HepG2 (cell line): ENCODE results near the gene NF2. TPM values are rescaled to one million over a fixed set of nuclear protein-coding genes. Genes with fewer than 3 reads are reported as not detected.

Source experiments
- KDM5B ChIP-seq: sonication (generic); formaldehyde crosslinking; IDR thresholded peaks from 2 replicates; pipeline ENCODE4 v1.4.0; 2020; ENCODE audit warnings: missing genetic modification reagents, mild to moderate bottlenecking, borderline replicate concordance
- NCOA2 ChIP-seq: sonication (generic); formaldehyde crosslinking; IDR thresholded peaks from 2 replicates; pipeline ENCODE4 v1.8.0; 2022; ENCODE audit warnings: inconsistent platforms
- REXO4 ChIP-seq: sonication (generic); formaldehyde crosslinking; IDR thresholded peaks from 2 replicates; pipeline ENCODE4 v1.8.0; 2022; ENCODE audit warnings: missing genetic modification reagents, mild to moderate bottlenecking, borderline replicate concordance
- TBX2 ChIP-seq: sonication (generic); formaldehyde crosslinking; IDR thresholded peaks from 2 replicates; pipeline ENCODE4 v1.5.0; 2020; ENCODE audit warnings: missing genetic modification reagents, mild to moderate bottlenecking, borderline replicate concordance
- TBX3 ChIP-seq: fragments of 450-650 bp; IDR thresholded peaks from 2 replicates; pipeline ENCODE4 v1.6.1; 2017; ENCODE audit warnings: antibody characterized with exemption, mild to moderate bottlenecking, inconsistent platforms, borderline replicate concordance
- THAP7 ChIP-seq: sonication (generic); formaldehyde crosslinking; IDR thresholded peaks from 2 replicates; pipeline ENCODE4 v1.8.1; 2023; ENCODE audit warnings: mild to moderate bottlenecking, missing genetic modification reagents
- ZNF20 ChIP-seq: sonication (generic); formaldehyde crosslinking; IDR thresholded peaks from 2 replicates; pipeline ENCODE4 v1.4.0; 2020; ENCODE audit warnings: mild to moderate bottlenecking, moderate library complexity, missing genetic modification reagents
- ZNF30 ChIP-seq: sonication (generic); formaldehyde crosslinking; IDR thresholded peaks from 2 replicates; pipeline ENCODE4 v1.5.0; 2020; ENCODE audit warnings: mild to moderate bottlenecking, missing genetic modification reagents
- ZNF451 ChIP-seq: sonication (generic); formaldehyde crosslinking; IDR thresholded peaks from 2 replicates; pipeline ENCODE4 v1.5.0; 2020; ENCODE audit warnings: mild to moderate bottlenecking, missing genetic modification reagents
- ZNF749 ChIP-seq: sonication (generic); formaldehyde crosslinking; IDR thresholded peaks from 2 replicates; pipeline ENCODE4 v1.8.0; 2022; ENCODE audit warnings: mild to moderate bottlenecking, missing genetic modification reagents, moderate library complexity, borderline replicate concordance
- polyA plus RNA-seq, 8 experiments: library from polyadenylated mRNA; depleted of rRNA in 3 of 8; stranded (reverse) in 7 of 8; unstranded in 1 of 8; fragments of >200 nt; fragmentation: Illumina TruSeq in 4 of 8; extraction: Trizol in 4 of 8; gene quantifications; 2 replicates each; pipeline versions ENCODE4 v1.2.1 to v1.2.3, GENCODE V29; 2011 to 2016; ENCODE audit warnings: low read depth in 4 of 8, missing spikeins in 1 of 8, mixed read lengths in 1 of 8; ENCODE audit not compliant: insufficient read depth in 1 of 8
- total RNA-seq, 5 experiments: library from RNA; depleted of rRNA; stranded (reverse); fragments of >200 nt; fragmentation: Illumina TruSeq; extraction: Trizol; gene quantifications; 2 replicates each; pipeline ENCODE4 v1.2.3, GENCODE V29; 2016; ENCODE audit warnings: low read depth in 1 of 5
- TF ChIP-seq, protein P1 (sequence below): sonication (generic); formaldehyde crosslinking; conservative IDR thresholded peaks from 2 replicates; pipeline ENCODE4 v1.4.0; 2020; ENCODE audit warnings: missing genetic modification reagents
- TF ChIP-seq, protein P2 (sequence below): sonication (generic); formaldehyde crosslinking; IDR thresholded peaks from 2 replicates; pipeline ENCODE4 v1.4.0; 2020; ENCODE audit warnings: mild to moderate bottlenecking, missing genetic modification reagents
- TF ChIP-seq, protein P3 (sequence below): sonication (generic); formaldehyde crosslinking; IDR thresholded peaks from 2 replicates; pipeline ENCODE4 v1.5.0; 2020; ENCODE audit warnings: missing genetic modification reagents, mild to moderate bottlenecking, borderline replicate concordance
- TF ChIP-seq, protein P4 (sequence below): sonication (generic); formaldehyde crosslinking; IDR thresholded peaks from 2 replicates; pipeline ENCODE4 v1.5.0; 2020; ENCODE audit warnings: mild to moderate bottlenecking, low read depth, missing genetic modification reagents, borderline replicate concordance

Gene NF2
- total and polyA plus RNA-seq, 2 of the 13 experiments (the other 11 are each of a cell fraction or from before 2014, with no cell fraction given): 9.3 to 33.3 TPM

DNA sequence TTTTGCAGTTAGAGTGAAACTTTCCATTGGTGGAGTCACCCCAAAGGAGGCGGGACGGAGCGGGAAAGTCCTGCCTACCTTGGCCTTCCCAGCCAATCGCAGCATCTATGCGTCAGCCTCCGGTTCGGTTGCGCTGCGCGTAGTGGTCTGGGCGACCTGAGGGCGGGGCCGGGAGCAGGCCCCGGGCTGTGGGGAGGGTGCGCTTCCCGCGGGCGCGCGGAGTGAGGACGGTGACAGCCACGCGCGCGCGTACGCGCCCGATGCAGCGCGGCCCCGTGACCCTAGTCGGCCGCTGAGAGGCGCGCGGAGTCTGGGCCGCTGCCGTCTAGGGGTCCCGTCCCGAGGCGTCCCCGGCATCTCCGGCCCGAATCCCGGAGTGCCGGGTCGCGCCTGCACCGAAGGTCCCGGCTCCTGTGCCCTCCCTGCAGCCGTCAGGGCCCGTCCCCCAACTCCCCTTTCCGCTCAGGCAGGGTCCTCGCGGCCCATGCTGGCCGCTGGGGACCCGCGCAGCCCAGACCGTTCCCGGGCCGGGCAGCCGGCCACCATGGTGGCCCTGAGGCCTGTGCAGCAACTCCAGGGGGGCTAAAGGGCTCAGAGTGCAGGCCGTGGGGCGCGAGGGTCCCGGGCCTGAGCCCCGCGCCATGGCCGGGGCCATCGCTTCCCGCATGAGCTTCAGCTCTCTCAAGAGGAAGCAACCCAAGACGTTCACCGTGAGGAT, at the start of gene NF2 (continued):
- TF ChIP-seq, protein P1, sequence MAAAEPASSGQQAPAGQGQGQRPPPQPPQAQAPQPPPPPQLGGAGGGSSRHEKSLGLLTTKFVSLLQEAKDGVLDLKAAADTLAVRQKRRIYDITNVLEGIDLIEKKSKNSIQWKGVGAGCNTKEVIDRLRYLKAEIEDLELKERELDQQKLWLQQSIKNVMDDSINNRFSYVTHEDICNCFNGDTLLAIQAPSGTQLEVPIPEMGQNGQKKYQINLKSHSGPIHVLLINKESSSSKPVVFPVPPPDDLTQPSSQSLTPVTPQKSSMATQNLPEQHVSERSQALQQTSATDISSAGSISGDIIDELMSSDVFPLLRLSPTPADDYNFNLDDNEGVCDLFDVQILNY (CRISPR knock-in tag): 0 out of 2 replicates have a peak, but pooled peaks have one; percentile 50
- TF ChIP-seq THAP7 (CRISPR knock-in tag): no peak
- no peak for TF ChIP-seq REXO4 (CRISPR knock-in tag)
- peak; percentile 64; the same call in 1 of the 2 replicates for TF ChIP-seq TBX2
- TF ChIP-seq, protein P2, sequence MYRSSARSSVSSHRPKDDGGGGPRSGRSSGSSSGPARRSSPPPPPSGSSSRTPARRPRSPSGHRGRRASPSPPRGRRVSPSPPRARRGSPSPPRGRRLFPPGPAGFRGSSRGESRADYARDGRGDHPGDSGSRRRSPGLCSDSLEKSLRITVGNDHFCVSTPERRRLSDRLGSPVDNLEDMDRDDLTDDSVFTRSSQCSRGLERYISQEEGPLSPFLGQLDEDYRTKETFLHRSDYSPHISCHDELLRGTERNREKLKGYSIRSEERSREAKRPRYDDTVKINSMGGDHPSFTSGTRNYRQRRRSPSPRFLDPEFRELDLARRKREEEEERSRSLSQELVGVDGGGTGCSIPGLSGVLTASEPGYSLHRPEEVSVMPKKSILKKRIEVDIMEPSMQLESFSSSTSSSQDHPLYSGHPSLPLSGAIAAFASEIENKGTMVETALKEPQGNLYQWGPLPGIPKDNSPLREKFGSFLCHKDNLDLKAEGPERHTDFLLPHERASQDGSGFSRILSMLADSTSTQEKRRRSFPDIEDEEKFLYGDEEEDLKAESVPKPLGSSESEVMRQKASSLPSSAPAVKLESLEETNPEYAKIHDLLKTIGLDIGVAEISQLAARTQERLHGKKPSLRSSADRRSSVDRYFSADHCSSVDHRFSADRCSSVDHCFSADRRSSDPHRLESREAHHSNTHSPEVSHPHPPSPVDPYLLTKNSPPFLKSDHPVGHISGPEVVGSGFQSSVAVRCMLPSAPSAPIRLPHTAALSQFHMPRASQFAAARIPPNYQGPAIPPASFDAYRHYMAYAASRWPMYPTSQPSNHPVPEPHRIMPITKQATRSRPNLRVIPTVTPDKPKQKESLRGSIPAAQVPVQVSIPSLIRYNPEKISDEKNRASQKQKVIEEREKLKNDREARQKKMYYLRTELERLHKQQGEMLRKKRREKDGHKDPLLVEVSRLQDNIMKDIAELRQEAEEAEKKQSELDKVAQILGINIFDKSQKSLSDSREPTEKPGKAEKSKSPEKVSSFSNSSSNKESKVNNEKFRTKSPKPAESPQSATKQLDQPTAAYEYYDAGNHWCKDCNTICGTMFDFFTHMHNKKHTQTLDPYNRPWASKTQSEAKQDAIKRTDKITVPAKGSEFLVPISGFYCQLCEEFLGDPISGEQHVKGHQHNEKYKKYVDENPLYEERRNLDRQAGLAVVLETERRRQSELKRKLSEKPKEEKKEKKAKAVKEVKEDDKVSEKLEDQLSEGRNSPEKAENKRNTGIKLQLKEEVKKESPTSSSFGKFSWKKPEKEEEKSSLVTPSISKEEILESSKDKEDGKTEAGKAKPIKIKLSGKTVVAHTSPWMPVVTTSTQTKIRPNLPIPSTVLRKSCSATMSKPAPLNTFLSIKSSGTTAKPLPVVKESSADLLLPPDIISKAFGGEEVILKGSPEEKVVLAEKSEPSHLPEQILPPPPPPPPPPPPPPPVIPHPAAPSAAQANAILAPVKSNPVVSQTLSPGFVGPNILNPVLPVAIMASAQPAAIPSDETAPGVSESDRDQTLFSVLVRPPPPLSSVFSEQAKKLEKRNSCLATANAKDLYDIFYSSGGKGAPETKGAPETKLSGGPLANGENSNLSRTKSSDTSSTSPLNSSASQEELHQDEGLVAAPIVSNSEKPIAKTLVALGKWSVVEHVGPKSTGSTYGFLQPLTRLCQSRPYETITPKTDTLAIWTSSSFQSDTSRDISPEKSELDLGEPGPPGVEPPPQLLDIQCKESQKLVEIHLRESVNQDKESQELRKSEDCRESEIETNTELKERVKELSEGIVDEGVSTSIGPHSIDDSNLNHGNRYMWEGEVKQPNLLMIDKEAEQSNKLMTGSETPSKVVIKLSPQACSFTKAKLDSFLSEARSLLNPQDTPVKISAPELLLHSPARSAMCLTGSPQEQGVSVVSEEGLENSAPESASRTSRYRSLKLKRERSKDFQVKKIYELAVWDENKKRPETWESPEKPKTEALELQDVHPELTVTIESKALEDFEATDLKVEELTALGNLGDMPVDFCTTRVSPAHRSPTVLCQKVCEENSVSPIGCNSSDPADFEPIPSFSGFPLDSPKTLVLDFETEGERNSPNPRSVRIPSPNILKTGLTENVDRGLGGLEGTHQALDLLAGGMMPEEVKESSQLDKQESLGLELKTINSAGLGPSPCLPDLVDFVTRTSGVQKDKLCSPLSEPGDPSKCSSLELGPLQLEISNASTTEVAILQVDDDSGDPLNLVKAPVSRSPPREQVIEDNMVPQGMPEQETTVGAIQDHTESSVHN: peak; percentile 59; the same call in 1 of the 2 replicates
- TF ChIP-seq, protein P3, sequence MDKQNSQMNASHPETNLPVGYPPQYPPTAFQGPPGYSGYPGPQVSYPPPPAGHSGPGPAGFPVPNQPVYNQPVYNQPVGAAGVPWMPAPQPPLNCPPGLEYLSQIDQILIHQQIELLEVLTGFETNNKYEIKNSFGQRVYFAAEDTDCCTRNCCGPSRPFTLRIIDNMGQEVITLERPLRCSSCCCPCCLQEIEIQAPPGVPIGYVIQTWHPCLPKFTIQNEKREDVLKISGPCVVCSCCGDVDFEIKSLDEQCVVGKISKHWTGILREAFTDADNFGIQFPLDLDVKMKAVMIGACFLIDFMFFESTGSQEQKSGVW (CRISPR knock-in tag): no peak
- no peak for TF ChIP-seq ZNF20
- TF ChIP-seq, protein P4, sequence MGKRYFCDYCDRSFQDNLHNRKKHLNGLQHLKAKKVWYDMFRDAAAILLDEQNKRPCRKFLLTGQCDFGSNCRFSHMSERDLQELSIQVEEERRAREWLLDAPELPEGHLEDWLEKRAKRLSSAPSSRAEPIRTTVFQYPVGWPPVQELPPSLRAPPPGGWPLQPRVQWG (CRISPR knock-in tag): no peak
- peak; percentile 81; the same call in 1 of the 2 replicates for TF ChIP-seq KDM5B (CRISPR knock-in tag)
- TF ChIP-seq ZNF749: peak; percentile 84; the same call in 1 of the 2 replicates
- no peak for TF ChIP-seq TBX3
- TF ChIP-seq ZNF451 (CRISPR knock-in tag): peak; percentile 75; the same call in 1 of the 2 replicates
- TF ChIP-seq ZNF30 (CRISPR knock-in tag): 0 out of 2 replicates have a peak, but pooled peaks have one; percentile 49
- TF ChIP-seq NCOA2 (CRISPR knock-in tag): no peak
